Astrocyte (in vitro differentiated cells and primary cell): ENCODE results near the gene BANP.

Experiments
- EZH2 ChIP-seq: IDR thresholded peaks from 2 replicates; pipeline ENCODE4 v1.6.1; 2012; ENCODE audit warnings: mild to moderate bottlenecking, low read length, inconsistent platforms; ENCODE audit not compliant: insufficient read depth
- TF ChIP-seq, protein P1 (sequence below): IDR thresholded peaks from 2 replicates; pipeline ENCODE4 v1.5.1; 2011; ENCODE audit warnings: low read depth, mild to moderate bottlenecking, inconsistent platforms, low read length, moderate library complexity; ENCODE audit not compliant: insufficient read depth

DNA sequence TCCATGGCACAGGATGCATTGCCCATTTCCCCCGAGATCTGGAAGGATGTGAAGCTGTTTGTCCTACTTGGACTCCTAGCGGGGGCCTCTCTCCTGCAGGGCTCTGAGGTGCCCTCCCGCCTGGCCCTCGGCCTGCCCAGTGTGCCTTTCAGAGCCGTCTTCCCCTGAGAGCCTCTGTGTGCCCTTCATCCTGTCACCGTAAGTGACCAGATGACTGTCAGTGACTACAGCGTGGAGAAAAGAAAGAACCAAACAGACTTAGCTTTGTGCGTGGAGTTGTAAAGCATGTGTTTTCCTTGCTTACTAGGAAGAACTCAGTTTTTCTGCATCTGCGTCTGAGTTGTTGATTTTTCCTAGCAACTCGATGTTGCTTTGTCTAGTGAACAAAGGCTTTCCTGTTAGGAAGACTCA, 56.1 kb downstream of the BANP start:
- TF ChIP-seq, protein P1, sequence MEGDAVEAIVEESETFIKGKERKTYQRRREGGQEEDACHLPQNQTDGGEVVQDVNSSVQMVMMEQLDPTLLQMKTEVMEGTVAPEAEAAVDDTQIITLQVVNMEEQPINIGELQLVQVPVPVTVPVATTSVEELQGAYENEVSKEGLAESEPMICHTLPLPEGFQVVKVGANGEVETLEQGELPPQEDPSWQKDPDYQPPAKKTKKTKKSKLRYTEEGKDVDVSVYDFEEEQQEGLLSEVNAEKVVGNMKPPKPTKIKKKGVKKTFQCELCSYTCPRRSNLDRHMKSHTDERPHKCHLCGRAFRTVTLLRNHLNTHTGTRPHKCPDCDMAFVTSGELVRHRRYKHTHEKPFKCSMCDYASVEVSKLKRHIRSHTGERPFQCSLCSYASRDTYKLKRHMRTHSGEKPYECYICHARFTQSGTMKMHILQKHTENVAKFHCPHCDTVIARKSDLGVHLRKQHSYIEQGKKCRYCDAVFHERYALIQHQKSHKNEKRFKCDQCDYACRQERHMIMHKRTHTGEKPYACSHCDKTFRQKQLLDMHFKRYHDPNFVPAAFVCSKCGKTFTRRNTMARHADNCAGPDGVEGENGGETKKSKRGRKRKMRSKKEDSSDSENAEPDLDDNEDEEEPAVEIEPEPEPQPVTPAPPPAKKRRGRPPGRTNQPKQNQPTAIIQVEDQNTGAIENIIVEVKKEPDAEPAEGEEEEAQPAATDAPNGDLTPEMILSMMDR, result no peak
- TF ChIP-seq EZH2, result no peak
